Tibial nerve (tissue), 4 donors: ENCODE measurements around the gene CYP4A22. TPM values are rescaled to one million over a fixed set of nuclear protein-coding genes. Genes with fewer than 3 reads are reported as not detected.

Source experiments
- DNase-seq, 2 donors: peaks; one replicate each; pipeline ENCODE4 v3.0.0-alpha.2; 2019; ENCODE audit warnings: low spot score in 2 of 2
- H3K27ac ChIP-seq, 4 donors: fragments of 200-600 bp; sonication (generic) in 3 of 4; one replicate each; pipeline ENCODE4 v1.5.1; 2017 to 2019; ENCODE audit warnings: mild to moderate bottlenecking in 1 of 4
- H3K27me3 ChIP-seq, 2 donors: fragments of 200-600 bp; sonication (generic) in 1 of 2; one replicate each; pipeline versions ENCODE4 v1.5.1 to v1.6.0; 2017 to 2019
- H3K36me3 ChIP-seq, 3 donors: fragments of 200-600 bp; sonication (generic); one replicate each; pipeline ENCODE4 v1.5.1; 2018 to 2019
- H3K4me1 ChIP-seq, 4 donors: fragments of 200-600 bp; sonication (generic) in 3 of 4; one replicate each; pipeline ENCODE4 v1.5.1; 2017 to 2019
- H3K4me3 ChIP-seq, 4 donors: fragments of 200-600 bp; sonication (generic) in 3 of 4; one replicate each; pipeline ENCODE4 v1.5.1; 2017 to 2019; ENCODE audit warnings: mild to moderate bottlenecking in 1 of 4, moderate library complexity in 1 of 4
- H3K9me3 ChIP-seq, 4 donors: fragments of 200-600 bp; sonication (generic) in 3 of 4; one replicate each; pipeline ENCODE4 v1.5.1; 2017 to 2019
- CTCF ChIP-seq, 5 experiments: fragments of 200-600 bp in 3 of 5; fragments of 450-650 bp in 2 of 5; sonication (generic) in 3 of 5; IDR thresholded peaks; one replicate each; pipeline ENCODE4 v1.5.1; 2016 to 2019; ENCODE audit warnings: antibody characterized with exemption in 5 of 5, mild to moderate bottlenecking in 3 of 5, moderate library complexity in 2 of 5
- EP300 ChIP-seq, 2 donors: sonication (generic); formaldehyde crosslinking; IDR thresholded peaks; one replicate each; pipeline ENCODE4 v1.6.1; 2017; ENCODE audit warnings: antibody characterized with exemption in 2 of 2, mild to moderate bottlenecking in 1 of 2
- POLR2A ChIP-seq, 2 donors: fragments of 450-650 bp; IDR thresholded peaks; one replicate each; pipeline ENCODE4 v1.6.1; 2017; ENCODE audit warnings: antibody characterized with exemption in 2 of 2, mild to moderate bottlenecking in 2 of 2, moderate library complexity in 2 of 2
- WGBS, 2 donors: methylation state at CpG; one replicate each; pipeline ENCODE4 v1.1.5; 2018; 5-methylcytosine and 5-hydroxymethylcytosine counted together
- total RNA-seq, 4 donors: library from RNA; depleted of rRNA; stranded (reverse); fragments of >200 nt; gene quantifications; one replicate each; pipeline ENCODE4 v1.1.0, GENCODE V29; 2016

CYP4A22 gene
- total RNA-seq, 4 donors from 2014 or later, result 0.84 to 4.5 (median 2.6) TPM

GRCh38 chr1:47186267-47187185, 49.3 kb downstream of the CYP4A22 start:
- DNase-seq, result peak in 1 of 2 donors; percentile 1
- Histone ChIP-seq H3K36me3 (no peaks in the 10 kb centered on the region), H3K27me3 (peaks cover 0 to 19% of the 10 kb centered on the region in 2 donors), H3K4me3 (no peak overlapping the region), H3K9me3 (no peaks in the 10 kb centered on the region), H3K27ac (no peak overlapping the region), H3K4me1 (peaks cover 0 to 20% (median 4%) of the 10 kb centered on the region in 4 donors)
- TF ChIP-seq EP300 (IDR thresholded peaks at IDR 0.05), result no peak
- no peak for TF ChIP-seq CTCF (IDR thresholded peaks at IDR 0.05)
- TF ChIP-seq POLR2A (IDR thresholded peaks at IDR 0.05), result no peak
- 88 to 93% methylated on average over 9 to 13 of the region's 13 CpGs for WGBS, 2 donors

DNA sequence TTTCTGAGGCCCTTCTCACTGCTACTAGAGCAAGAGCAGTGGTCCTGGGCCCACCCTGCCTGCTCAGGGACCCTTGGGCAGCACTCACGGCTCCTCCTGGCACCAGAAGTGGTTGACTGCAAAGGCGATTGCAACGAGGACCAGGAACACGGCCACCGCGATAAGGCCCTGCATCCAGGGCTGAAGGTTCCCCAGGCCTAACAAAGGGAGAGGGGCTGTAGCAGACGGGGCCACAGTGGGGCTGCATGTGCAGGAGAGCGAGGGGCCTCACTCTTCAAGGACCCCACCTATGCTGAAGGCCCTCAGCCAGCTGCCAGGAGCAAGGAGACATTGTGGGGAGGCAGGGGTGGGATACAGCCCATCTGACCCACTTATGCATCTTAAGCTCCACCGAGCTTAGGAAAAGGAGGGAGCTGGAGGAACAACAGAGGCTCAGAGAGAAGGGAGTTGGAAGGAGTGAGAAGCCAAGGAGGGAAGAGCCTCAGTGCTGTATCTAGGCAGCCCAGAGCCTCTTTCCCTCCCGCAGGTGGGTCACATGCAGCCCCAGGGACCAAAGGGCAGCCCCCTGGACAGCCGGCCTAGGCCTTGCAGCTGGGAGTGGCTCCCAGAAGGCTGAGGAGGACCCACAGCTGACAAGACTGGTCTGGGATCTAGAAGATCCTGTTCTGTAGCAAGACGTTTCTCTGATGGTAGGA, 50.1 kb downstream of the CYP4A22 start:
- H3K4me1 ChIP-seq, result peaks cover 0 to 29% (median 9%) of the 10 kb centered on the region in 4 donors
- no peak overlapping the region for H3K4me3 ChIP-seq
- TF ChIP-seq EP300 (IDR thresholded peaks at IDR 0.05), result no peak
- no peak for TF ChIP-seq POLR2A (IDR thresholded peaks at IDR 0.05)
- no peak for TF ChIP-seq CTCF (IDR thresholded peaks at IDR 0.05)
- peaks cover 0 to 11% of the 10 kb centered on the region in 2 donors for H3K27me3 ChIP-seq
- H3K27ac ChIP-seq, result no peak overlapping the region
- H3K36me3 ChIP-seq, result no peaks in the 10 kb centered on the region
- no peaks in the 10 kb centered on the region for H3K9me3 ChIP-seq
- whole genome bisulfite sequencing, 2 donors, result 82 to 85% methylated on average over 12 of the region's 12 CpGs
- DNase-seq, result peak in 1 of 2 donors; percentile 3

GRCh38 chr1:47187926-47188250, 50.6 kb downstream of the CYP4A22 start:
- H3K27ac ChIP-seq, result no peak overlapping the region
- peaks cover 0 to 34% (median 11%) of the 10 kb centered on the region in 4 donors for H3K4me1 ChIP-seq
- no peaks in the 10 kb centered on the region for H3K36me3 ChIP-seq
- H3K9me3 ChIP-seq, result no peaks in the 10 kb centered on the region
- no peak for DNase-seq
- 82 to 90% methylated on average over 2 of the region's 2 CpGs for WGBS, 2 donors
- no peak for TF ChIP-seq POLR2A (IDR thresholded peaks at IDR 0.05)
- TF ChIP-seq EP300 (IDR thresholded peaks at IDR 0.05), result no peak
- TF ChIP-seq CTCF (IDR thresholded peaks at IDR 0.05), result no peak
- no peak overlapping the region for H3K4me3 ChIP-seq
- H3K27me3 ChIP-seq, result peaks cover 0 to 8% of the 10 kb centered on the region in 2 donors

GRCh38 chr1:47188791-47189785, 51.8 kb downstream of the CYP4A22 start:
- Histone ChIP-seq H3K27me3 (no peaks in the 10 kb centered on the region), H3K27ac (peak overlapping the region in 3 of 4 donors; percentile 20 to 53 (median 43)), H3K4me3 (no peak overlapping the region), H3K4me1 (peaks cover 0 to 38% (median 11%) of the 10 kb centered on the region in 4 donors), H3K9me3 (no peaks in the 10 kb centered on the region), H3K36me3 (no peaks in the 10 kb centered on the region)
- TF ChIP-seq EP300 (IDR thresholded peaks at IDR 0.05) (no peak), CTCF (IDR thresholded peaks at IDR 0.05) (no peak), POLR2A (IDR thresholded peaks at IDR 0.05) (no peak)
- no peak for DNase-seq
- WGBS, 2 donors, result 71 to 76% methylated on average over 7 of the region's 7 CpGs
